HG03439 (cell line): ENCODE results near the gene HKDC1.
"Not testable (repeated sequence)": the region's sequence is repeated elsewhere in the genome, so short reads cannot be mapped to it uniquely, and the experiment has no call there.

Source experiments
- ATAC-seq: cut with Tn5 transposase; IDR thresholded peaks from one replicate; pipeline ENCODE4 v1.9.1; 2021; ENCODE audit warnings: mild to moderate bottlenecking, moderate library complexity; ENCODE audit not compliant: unreplicated experiment

Gene HKDC1

GRCh38 chr10:69242040-69242851, 22.1 kb downstream of the HKDC1 start:
- ATAC-seq, result no peak

DNA sequence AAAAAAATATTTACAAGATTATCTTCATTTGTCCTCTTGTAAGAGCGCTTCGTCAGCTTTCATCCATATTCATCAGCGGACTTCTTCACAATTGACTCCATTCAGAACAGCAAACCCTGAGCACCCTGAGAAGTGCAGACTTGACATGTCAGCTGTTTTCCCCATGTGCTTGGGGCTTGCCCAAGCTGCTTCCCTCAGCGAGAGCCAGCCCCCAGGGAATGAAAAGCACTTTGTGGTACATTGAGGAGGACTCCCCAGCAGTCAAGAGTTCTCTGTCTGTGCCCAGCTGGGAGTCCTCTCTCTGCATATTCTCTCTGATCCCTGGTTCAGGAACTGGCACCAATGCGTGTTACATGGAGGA, 22.7 kb downstream of the HKDC1 start:
- ATAC-seq, result no peak

DNA sequence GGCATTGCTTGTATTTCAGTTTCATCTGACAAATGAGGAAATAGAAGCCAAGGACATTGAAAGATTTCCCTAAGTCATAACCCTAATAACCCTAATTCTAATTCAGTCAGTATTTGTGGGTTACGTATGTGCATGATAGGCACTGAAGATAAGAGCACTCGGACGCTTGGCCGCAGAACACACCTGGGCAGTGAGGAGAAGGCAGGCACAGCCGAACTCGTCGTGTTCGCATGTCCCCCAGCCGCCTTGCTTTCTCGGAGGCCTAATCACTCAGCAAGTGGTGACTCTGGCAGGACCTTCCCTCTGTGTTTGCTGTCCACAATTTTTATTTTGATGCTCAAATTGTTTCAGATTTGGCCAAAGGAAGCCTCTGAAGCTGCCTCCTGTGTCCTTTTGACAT, 23.7 kb downstream of the HKDC1 start:
- ATAC-seq, result no peak

DNA sequence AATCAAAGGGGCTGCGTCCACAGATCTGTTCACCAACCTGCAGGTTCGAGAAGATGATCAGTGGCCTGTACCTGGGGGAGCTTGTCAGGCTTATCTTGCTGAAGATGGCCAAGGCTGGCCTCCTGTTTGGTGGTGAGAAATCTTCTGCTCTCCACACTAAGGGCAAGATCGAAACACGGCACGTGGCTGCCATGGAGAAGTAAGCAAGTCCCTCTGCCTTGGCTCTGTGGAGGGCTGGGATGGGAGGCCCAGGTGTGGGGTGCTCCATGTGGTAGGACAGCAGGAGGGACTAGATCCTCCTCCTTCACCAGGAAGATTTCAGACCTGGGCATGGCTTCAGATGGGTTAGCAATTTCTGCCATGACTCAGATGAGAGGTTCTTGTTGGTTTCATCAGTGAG, 25.9 kb downstream of the HKDC1 start:
- ATAC-seq, result no peak

DNA sequence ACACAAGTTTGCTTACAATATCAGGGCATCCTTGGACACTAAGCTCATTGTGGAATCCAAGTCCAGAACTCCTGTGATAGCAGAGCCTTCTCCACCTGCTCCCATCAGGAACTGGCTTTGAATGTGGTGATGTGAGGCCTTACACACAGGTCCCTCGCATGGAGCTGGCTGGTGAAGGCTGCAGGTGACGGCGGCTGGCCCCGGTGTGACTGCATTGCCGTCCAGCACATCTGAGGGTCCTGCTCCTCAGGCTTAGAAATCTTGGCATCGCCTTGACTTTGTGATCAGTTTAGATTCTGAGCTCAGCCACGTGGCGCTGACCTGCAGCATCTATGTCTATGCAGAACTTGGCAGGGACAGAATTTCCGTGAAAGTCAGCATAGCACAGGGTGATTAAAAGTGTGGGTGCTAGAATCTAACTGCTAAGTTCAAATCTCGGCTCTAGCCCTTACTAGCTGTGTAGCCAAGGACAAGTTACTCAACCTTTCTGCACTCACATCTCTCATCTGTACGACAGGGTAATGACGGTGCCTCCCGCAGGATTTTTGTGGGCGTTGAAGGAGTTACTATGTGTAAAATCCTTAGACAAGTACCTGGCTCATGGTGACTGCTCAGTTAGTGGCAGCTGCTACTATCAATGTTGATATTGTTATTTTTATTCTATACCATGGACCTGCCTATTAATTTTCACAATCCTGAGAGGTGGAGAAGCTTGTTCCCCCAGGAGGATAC, 26.6 kb downstream of the HKDC1 start:
- no peak for ATAC-seq

DNA sequence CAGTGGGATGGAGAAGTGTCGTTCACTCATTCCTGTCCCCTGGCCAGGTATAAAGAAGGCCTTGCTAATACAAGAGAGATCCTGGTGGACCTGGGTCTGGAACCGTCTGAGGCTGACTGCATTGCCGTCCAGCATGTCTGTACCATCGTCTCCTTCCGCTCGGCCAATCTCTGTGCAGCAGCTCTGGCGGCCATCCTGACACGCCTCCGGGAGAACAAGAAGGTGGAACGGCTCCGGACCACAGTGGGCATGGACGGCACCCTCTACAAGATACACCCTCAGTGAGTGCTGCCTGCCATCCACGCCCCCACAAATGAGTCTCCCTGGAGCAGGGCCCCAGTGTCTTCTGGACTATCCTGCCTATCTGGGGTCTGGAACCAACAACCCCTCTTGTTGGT, 27.2 kb downstream of the HKDC1 start:
- ATAC-seq, result no peak

DNA sequence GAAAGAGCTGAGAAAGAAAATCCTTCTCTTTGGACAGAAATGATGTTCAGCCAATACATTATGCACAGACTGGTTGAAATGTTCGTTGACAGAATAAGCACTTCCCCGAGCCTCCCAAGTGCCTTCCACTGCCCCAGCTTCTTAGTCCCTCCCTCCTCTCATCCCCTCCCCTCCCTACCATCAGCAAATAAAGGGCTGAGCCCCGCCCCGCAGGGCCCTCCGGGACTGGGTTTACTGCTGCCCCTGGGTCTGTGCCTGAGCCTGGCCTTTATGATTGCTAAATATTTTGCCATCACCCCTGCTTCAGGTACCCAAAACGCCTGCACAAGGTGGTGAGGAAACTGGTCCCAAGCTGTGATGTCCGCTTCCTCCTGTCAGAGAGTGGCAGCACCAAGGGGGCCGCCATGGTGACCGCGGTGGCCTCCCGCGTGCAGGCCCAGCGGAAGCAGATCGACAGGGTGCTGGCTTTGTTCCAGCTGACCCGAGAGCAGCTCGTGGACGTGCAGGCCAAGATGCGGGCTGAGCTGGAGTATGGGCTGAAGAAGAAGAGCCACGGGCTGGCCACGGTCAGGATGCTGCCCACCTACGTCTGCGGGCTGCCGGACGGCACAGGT, 28.1 kb downstream of the HKDC1 start:
- ATAC-seq, result no peak

GRCh38 chr10:69250041-69250440, 29.9 kb downstream of the HKDC1 start:
- no peak for ATAC-seq

DNA sequence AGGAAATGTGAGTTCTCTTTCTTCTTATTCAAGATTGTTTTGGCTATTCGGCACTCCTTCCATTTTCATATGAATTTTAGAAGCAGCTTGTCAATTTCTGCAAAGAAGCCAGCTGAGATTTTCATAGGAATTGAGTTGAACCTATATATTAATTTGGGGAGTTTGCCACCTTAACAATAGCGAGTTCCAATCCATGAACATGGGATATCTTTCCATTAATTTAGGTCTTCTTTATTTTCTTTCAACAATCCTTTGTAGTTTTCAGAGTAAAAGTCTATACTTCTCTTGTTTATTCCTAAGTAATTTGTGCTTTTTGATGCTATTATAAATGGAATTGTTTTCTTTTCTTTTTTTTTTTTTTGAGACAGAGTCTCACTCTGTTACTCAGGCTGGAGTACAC, 31.3 kb downstream of the HKDC1 start:
- not testable (repeated sequence) for ATAC-seq

- no peak for ATAC-seq
Observed at GRCh38 chr10:69253171-69253570, 33.0 kb downstream of the HKDC1 start.

DNA sequence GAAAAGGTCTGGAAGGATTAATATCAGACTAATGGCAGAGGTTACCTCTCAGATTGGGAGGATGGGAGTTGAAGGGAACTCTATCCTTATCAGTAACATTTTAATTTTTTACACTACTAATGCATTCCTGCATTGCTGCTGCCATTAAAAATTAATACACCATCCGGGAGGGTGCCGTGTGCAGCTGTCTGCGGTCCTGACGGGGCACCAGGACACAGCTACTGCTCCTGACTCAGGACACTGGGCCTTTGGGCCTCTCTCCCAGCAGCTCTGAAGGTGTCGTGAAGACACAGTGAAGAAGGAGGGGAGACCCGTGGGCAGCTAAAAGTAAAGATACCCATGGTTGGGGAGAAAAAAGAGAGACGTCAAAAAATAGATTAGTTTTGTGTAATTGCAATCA, 34.7 kb downstream of the HKDC1 start:
- ATAC-seq, result no peak

GRCh38 chr10:69259547-69260243, 39.6 kb downstream of the HKDC1 start:
- ATAC-seq, result no peak

GRCh38 chr10:69261184-69261583, 41.1 kb downstream of the HKDC1 start:
- ATAC-seq, result no peak

- no peak for ATAC-seq
Observed at GRCh38 chr10:69262292-69262751, 42.2 kb downstream of the HKDC1 start.

DNA sequence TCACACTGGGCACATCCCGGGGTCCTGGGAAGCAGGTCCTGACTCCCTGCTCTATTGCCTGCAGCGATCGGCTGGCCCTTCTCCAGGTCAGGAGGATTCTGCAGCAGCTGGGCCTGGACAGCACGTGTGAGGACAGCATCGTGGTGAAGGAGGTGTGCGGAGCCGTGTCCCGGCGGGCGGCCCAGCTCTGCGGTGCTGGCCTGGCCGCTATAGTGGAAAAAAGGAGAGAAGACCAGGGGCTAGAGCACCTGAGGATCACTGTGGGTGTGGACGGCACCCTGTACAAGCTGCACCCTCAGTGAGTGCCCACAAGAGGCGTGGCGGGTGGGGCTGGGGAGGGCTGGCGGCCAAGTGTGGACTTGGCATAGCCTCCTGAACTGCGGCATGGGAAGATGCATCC, 45.4 kb downstream of the HKDC1 start:
- ATAC-seq, result no peak

DNA sequence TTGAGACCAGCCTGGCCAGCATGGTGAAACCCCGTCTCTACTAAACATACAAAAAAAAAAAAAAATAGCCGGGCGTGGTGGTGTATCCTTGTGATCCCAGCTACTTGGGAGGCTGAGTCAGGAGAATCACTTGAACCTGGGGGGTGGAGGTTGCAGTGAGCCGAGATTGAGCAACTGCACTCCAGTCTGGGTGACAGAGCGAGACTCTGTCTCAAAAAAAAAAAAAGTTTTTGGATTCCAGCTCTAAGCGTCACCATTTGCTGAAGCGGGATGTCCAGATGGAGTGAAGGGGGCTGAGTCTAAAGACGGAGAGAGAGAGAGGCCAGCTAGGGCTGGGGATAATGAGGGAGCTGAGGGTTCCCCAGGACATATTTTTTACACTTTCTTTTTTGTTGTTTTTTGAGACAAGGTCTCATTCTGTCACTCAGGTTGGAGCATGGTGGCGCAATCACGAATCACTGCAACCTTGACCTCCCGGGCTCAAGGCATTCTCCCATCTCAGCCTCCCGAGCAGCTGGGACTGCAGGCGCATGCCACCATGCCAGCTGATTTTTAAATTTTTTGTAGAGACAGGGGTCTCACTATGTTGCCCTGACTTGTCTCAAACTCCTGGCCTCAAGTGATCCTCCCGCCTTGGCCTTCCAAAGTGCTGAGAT, 48.8 kb downstream of the HKDC1 start:
- ATAC-seq, result no peak

DNA sequence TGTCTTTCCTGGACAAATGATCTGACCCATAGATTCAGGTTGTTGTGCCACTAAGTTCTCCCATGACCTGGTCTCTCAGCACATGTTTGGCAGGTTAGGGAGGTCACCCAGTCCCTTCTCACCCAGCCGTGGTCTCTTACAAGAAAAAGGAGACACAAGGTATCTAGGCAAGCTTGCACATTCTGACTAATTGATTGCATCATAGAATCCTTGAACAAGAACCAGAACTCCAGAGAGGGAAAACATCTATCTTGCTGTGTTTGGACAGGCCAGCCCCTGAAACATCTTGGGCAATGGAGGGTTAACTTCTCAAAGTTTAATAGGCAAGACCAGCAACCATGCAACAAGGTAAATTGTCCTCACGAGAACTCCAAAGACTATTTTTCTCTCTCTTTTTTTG, 49.6 kb downstream of the HKDC1 start:
- ATAC-seq, result no peak

GRCh38 chr10:69270990-69271389, 50.9 kb downstream of the HKDC1 start:
- no peak for ATAC-seq

- ATAC-seq, result no peak
Observed at GRCh38 chr10:69272624-69273023, 52.5 kb downstream of the HKDC1 start.

DNA sequence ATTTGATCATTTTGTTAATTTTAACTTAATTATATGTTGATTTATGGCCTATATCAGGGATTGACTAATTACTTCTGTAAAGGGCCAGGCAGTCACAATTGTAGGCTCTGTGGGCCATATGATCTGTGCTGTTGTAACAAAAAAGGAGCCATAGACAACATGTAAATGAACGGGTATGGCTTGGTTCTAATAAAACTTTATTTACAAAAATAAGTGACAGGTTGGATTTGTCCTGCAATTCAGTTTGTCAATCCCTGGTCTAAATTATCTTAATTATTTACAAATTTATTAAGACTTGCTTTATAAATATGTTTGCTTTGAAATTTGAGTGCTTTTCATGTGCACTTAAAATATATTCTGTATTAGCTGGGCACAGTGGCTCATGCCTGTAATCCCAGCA, 55.3 kb downstream of the HKDC1 start:
- no peak for ATAC-seq

- no peak for ATAC-seq
Observed at GRCh38 chr10:69276503-69276902, 56.4 kb downstream of the HKDC1 start.
